Esophagus (tissue), 2 donors: ENCODE data around the gene GNB1L. TPM values are rescaled to one million over a fixed set of nuclear protein-coding genes. Genes with fewer than 3 reads are reported as not detected.
"Not testable (repeated sequence)": the region's sequence is repeated elsewhere in the genome, so short reads cannot be mapped to it uniquely, and the experiment has no call there.

Experiments
- H3K27ac ChIP-seq, 2 donors: one replicate each; pipeline ENCODE4 v1.5.1; 2013; ENCODE audit warnings: low read depth in 2 of 2, mild to moderate bottlenecking in 2 of 2, inconsistent platforms in 1 of 2, low read length in 1 of 2, moderate library complexity in 1 of 2
- H3K27me3 ChIP-seq, 2 donors: one replicate each; pipeline ENCODE4 v1.6.1; 2013; ENCODE audit warnings: low read length in 2 of 2, control low read depth in 1 of 2, mild to moderate bottlenecking in 1 of 2; ENCODE audit not compliant: insufficient read depth in 2 of 2, control insufficient read depth in 1 of 2
- H3K36me3 ChIP-seq, 2 donors: one replicate each; pipeline ENCODE4 v1.6.1; 2013; ENCODE audit warnings: low read length in 1 of 2; ENCODE audit not compliant: control insufficient read depth in 2 of 2, insufficient read depth in 2 of 2
- H3K4me1 ChIP-seq, 2 donors: one replicate each; pipeline ENCODE4 v1.6.1; 2013; ENCODE audit warnings: low read length in 1 of 2; ENCODE audit not compliant: control insufficient read depth in 2 of 2, insufficient read depth in 2 of 2
- H3K4me3 ChIP-seq, 2 donors: one replicate each; pipeline ENCODE4 v1.5.1; 2013; ENCODE audit warnings: low read length in 2 of 2, mild to moderate bottlenecking in 2 of 2, low read depth in 1 of 2, moderate library complexity in 1 of 2
- H3K9me3 ChIP-seq, 2 donors: one replicate each; pipeline ENCODE4 v1.6.1; 2013; ENCODE audit warnings: mild to moderate bottlenecking in 2 of 2, low read depth in 1 of 2, low read length in 1 of 2, moderate library complexity in 1 of 2; ENCODE audit not compliant: control insufficient read depth in 2 of 2, insufficient read depth in 1 of 2
- WGBS, 2 donors: extraction: QIAGEN DNeasy Blood & Tissue Kit; methylation state at CpG; one replicate each; pipeline ENCODE4 v1.1.7; 2013; 5-methylcytosine and 5-hydroxymethylcytosine counted together
- polyA plus RNA-seq, 2 donors: library from polyadenylated mRNA; stranded (reverse); fragments of 200-250 nt; gene quantifications; one replicate each; pipeline ENCODE4 v1.2.3, GENCODE V29; 2013
- donor health status: healthy with polysubstance abuse.
- donor health status: Bipolar disorder and iron deficiency.

GNB1L gene
- polyA plus RNA-seq, 2 donors = 4.7 to 6.6 TPM

DNA sequence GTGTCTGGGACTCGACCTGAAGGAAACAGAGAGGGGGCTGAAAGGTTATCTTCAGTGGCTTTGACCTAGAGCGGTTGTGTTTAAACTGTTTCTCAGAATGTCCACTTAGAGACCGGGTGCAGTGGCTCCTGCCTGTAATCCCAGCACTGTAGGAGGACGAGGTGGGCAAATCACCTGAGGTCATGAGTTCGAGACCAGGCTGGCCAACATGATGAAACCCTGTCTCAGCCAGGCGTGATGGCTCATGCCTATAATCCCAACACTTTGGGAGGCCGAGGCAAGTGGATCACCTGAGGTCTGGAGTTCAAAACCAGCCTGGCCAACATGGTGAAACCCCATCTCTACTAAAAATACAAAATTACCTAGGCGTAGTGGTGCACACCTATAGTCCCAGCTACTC, 28.8 kb upstream of the GNB1L start:
- H3K27ac ChIP-seq, H3K4me3 ChIP-seq, H3K36me3 ChIP-seq, H3K27me3 ChIP-seq, H3K9me3 ChIP-seq: not testable (repeated sequence)
- 93% methylated on average over 8 of the region's 8 CpGs for WGBS, 2 donors
- peaks cover 4 to 21% of the 10 kb centered on the region in 2 donors for H3K4me1 ChIP-seq

DNA sequence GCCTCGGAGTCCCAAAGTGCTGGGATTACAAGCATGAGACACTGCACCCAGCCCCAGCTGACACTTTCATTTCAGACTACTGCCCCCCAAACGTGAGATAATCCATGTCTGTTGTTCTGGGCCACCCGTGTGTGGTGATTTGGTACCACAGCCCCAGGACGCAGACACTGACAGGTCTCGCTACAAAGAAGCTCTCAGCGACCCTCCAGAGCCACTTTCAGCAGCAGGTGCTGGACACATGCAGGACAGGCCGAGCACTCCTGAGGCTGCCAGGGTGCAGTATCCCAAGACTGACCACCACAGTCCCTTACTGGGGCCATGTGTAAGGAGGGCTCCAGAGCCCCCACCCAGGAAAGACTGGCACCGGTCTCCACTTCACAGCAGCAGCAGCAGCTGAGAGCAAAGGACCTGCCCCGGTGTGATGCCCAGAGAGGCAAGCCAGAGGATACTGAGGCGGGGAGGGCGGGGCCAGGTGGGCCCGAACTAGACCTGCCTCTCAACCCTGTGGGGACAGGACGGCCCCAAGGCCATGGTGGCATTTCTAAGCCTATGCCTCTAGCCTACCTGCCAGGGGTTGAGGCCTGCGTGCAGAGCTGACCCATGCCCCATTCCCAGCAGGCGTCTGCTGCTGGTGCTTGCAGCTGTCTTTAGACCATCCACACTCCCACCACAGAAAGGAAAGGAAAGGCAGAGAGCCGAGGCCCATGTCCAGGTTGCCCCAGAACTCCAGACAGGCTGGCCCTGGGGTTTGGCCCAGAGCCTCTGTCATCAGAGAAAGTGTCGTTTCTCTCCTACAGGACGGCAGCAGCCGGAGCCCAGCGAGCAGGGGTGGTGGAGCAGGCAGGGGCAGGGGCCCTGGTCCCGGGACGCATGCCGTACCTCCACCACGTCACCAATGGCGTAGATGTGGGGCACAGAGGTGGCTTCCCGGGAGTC, 28.0 kb upstream of the GNB1L start:
- peaks cover 0 to 8% of the 10 kb centered on the region in 2 donors for H3K36me3 ChIP-seq
- H3K27ac ChIP-seq = no peak overlapping the region
- peaks cover 4 to 15% of the 10 kb centered on the region in 2 donors for H3K4me1 ChIP-seq
- no peak overlapping the region for H3K4me3 ChIP-seq
- H3K9me3 ChIP-seq = no peaks in the 10 kb centered on the region
- WGBS, 2 donors = 94% methylated on average over 26 of the region's 26 CpGs
- H3K27me3 ChIP-seq = no peaks in the 10 kb centered on the region

- H3K36me3 ChIP-seq = peaks cover 0 to 8% of the 10 kb centered on the region in 2 donors
- no peak overlapping the region for H3K27ac ChIP-seq
- no peaks in the 10 kb centered on the region for H3K27me3 ChIP-seq
- no peak overlapping the region for H3K4me3 ChIP-seq
- peaks cover 4 to 10% of the 10 kb centered on the region in 2 donors for H3K4me1 ChIP-seq
- H3K9me3 ChIP-seq = no peaks in the 10 kb centered on the region
- WGBS, 2 donors = 41 to 57% methylated on average over 27 of the region's 27 CpGs
Observed at GRCh38 chr22:19880786-19881569, 26.3 kb upstream of the GNB1L start.

GRCh38 chr22:19879992-19880785, 25.5 kb upstream of the GNB1L start:
- WGBS, 2 donors = 91 to 92% methylated on average over 34 of the region's 34 CpGs
- Histone ChIP-seq H3K4me1 (peaks cover 4 to 15% of the 10 kb centered on the region in 2 donors), H3K36me3 (peaks cover 0 to 8% of the 10 kb centered on the region in 2 donors), H3K9me3 (no peaks in the 10 kb centered on the region), H3K4me3 (no peak overlapping the region), H3K27me3 (no peaks in the 10 kb centered on the region), H3K27ac (no peak overlapping the region)

- Histone ChIP-seq H3K4me3 (no peak overlapping the region), H3K27me3 (no peaks in the 10 kb centered on the region), H3K36me3 (peaks cover 0 to 8% of the 10 kb centered on the region in 2 donors), H3K9me3 (no peaks in the 10 kb centered on the region), H3K27ac (no peak overlapping the region), H3K4me1 (peaks cover 4 to 20% of the 10 kb centered on the region in 2 donors)
- WGBS, 2 donors = 82 to 91% methylated on average over 4 of the region's 4 CpGs
Observed at GRCh38 chr22:19879643-19879991, 24.9 kb upstream of the GNB1L start.

DNA sequence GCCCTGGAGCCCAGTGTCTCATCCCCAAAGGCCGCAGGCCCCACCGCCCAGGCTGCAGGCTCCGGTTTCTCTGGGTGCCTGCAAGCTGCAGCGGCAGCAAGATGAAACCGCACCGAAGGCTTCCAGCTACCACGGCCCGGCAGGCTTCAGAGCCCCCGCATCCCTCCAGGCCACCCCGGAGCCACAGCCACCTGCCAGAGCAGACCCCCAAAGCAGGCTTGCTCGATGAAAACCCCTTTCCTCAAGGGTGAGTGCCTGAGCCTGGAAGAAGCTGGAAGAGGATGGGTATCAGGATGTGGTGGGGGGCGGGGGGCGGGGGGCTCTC, 24.5 kb upstream of the GNB1L start:
- Histone ChIP-seq H3K27me3 (no peaks in the 10 kb centered on the region), H3K9me3 (no peaks in the 10 kb centered on the region), H3K36me3 (peaks cover 0 to 8% of the 10 kb centered on the region in 2 donors), H3K4me3 (no peak overlapping the region), H3K4me1 (peaks cover 6 to 24% of the 10 kb centered on the region in 2 donors), H3K27ac (no peak overlapping the region)
- WGBS, 2 donors = 87 to 93% methylated on average over 13 of the region's 13 CpGs

- H3K27ac ChIP-seq = no peak overlapping the region
- no peaks in the 10 kb centered on the region for H3K27me3 ChIP-seq
- 88 to 91% methylated on average over 16 of the region's 16 CpGs for WGBS, 2 donors
- no peak overlapping the region for H3K4me3 ChIP-seq
- H3K9me3 ChIP-seq = no peaks in the 10 kb centered on the region
- peaks cover 11 to 30% of the 10 kb centered on the region in 2 donors for H3K4me1 ChIP-seq
- peaks cover 0 to 8% of the 10 kb centered on the region in 2 donors for H3K36me3 ChIP-seq
Observed at GRCh38 chr22:19878461-19879245, 24.0 kb upstream of the GNB1L start.

- H3K4me3 ChIP-seq = no peak overlapping the region
- 85 to 86% methylated on average over 20 of the region's 20 CpGs for WGBS, 2 donors
- H3K36me3 ChIP-seq = peaks cover 0 to 7% of the 10 kb centered on the region in 2 donors
- H3K9me3 ChIP-seq = no peaks in the 10 kb centered on the region
- no peaks in the 10 kb centered on the region for H3K27me3 ChIP-seq
- no peak overlapping the region for H3K27ac ChIP-seq
- H3K4me1 ChIP-seq = peaks cover 12 to 37% of the 10 kb centered on the region in 2 donors
Observed at GRCh38 chr22:19877626-19878339, 23.1 kb upstream of the GNB1L start.
